ENCODE results near the gene CELSR1.
"Not testable (repeated sequence)": the region's sequence is repeated elsewhere in the genome, so short reads cannot be mapped to it uniquely, and the experiment has no call there.

CELSR1 gene

GRCh38 chr22:46533070-46533833, 4.2 kb downstream of the CELSR1 start:
- DNase-seq (ENCODE audit: low read depth), result no peak

- no peak for DNase-seq (ENCODE audit: low read depth)
These were observed 5.0 kb downstream of the CELSR1 start for GRCh38 chr22:46532416-46532815.

GRCh38 chr22:46531581-46532175, 5.7 kb downstream of the CELSR1 start:
- no peak for DNase-seq (ENCODE audit: low read depth)

DNA sequence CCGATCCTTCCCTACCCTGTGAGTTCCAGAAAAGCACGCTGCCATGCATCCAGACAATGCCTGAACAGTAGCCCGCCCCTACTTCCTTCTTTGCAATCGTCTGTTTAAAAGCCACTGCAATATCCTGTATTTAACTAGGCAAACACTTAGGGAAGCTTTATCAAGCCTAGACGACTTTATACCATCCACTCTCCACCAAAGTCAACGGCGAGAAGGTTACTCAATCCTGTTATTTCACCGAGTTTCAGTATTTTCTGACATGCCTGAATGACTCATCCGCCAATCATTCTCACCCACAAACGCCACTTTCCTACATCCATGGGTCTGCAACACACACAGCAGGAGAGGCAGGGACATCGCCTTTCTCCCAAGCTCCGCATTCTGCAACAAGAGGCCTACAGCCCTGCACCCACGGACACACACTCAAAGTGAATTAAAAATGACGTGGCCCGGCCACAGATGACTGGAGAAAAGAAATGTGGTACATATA, 9.3 kb downstream of the CELSR1 start:
- DNase-seq (ENCODE audit: low read depth), result no peak

DNA sequence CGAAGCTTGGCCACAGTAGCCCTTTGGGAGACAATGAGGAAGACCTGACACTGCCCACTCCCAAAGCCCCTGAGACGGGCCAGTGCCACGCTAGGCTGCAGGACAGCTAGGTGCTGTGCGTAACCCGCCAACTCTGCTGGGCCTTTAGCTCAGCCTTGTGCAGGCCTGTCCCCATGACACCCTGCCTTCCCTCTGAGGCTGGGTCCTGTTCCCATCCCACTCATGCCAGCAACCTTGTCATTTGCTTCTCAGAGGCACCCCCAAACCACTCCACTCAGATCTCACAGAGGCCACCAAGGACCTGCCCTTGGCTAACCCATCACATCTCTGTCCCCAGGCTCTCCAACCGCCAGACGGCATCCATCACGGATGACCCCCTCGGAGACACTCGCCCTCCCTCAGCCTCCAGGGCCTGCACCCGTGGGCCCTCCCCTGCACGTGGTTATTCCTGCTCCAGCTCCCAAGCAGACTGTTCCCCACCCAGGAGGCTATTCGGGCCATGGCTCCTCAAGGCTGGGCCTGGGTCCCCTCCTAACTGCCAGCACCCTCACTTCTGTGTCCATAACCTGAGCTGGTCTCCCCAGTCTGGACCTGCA, 11.1 kb downstream of the CELSR1 start:
- no peak for DNase-seq (ENCODE audit: low read depth)

GRCh38 chr22:46525389-46526243, 11.8 kb downstream of the CELSR1 start:
- no peak for DNase-seq (ENCODE audit: low read depth)

DNA sequence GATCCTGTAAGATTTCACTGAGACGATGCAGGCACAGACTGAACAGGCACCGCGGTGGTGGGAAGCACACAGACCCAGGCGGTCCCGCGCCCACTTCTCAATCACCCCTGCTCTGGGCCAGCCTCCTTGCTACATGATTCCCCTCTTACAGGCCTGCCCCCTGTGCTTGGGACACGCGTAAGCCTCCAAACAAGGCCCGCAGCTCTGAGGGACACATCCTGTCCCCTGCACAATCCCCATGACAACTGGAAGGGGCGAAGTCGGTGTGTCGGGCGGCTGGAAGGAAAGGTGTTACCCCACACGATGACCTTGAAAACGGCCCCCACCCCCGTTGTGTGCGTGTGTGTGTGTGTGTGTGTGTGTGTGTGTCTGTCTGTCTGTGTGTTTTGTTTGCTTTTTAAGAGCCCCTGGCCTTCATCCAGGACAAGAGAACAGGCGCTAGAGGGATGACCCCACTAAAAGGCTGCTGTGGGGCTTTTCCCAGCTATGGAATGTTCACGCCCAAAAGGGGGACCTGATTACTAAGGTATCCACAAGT, 13.1 kb downstream of the CELSR1 start:
- DNase-seq (ENCODE audit: low read depth), result no peak

- DNase-seq (ENCODE audit: low read depth), result no peak
These were observed 14.6 kb downstream of the CELSR1 start for GRCh38 chr22:46522797-46523196.

DNA sequence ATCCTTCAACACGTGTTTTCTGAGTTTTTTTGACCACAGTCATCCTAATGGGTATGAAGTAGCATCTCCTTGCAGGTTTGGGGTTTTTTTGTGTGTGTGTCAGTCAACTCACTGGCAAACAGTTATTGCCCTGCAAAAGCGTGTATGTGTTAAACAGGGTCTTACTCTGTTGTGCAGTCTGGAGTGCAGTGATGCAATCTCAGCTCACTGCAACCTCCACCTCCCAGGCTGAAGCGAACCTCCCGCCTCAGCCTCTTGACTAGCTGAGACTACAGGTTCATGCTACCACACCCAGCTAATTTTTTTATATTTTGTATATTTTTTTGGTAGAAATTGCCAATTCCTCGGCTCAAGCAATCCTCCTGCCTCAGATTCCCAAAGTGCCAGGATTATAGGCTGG, 15.4 kb downstream of the CELSR1 start:
- no peak for DNase-seq (ENCODE audit: low read depth)

DNA sequence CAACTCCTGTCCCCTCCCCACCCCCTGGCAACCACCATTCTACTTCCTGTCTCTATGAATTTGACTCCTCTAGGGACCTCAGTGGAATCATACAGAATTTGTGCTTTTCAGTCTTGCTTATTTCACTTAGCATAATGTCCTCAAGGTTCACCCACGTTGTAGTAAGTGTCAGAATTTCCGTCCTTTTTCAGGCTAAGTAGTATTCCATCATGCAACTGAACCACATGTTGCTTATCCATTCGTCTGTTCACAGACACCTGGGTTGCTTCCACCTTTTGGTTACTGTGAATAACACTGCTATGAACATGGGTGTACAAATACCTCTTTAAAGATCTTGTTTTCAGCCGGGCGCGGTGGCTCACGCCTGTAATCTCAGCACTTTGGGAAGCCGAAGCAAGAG, 16.5 kb downstream of the CELSR1 start:
- DNase-seq (ENCODE audit: low read depth), result no peak

- DNase-seq (ENCODE audit: low read depth), result no peak
These were observed 18.0 kb downstream of the CELSR1 start for GRCh38 chr22:46519377-46519776.

DNA sequence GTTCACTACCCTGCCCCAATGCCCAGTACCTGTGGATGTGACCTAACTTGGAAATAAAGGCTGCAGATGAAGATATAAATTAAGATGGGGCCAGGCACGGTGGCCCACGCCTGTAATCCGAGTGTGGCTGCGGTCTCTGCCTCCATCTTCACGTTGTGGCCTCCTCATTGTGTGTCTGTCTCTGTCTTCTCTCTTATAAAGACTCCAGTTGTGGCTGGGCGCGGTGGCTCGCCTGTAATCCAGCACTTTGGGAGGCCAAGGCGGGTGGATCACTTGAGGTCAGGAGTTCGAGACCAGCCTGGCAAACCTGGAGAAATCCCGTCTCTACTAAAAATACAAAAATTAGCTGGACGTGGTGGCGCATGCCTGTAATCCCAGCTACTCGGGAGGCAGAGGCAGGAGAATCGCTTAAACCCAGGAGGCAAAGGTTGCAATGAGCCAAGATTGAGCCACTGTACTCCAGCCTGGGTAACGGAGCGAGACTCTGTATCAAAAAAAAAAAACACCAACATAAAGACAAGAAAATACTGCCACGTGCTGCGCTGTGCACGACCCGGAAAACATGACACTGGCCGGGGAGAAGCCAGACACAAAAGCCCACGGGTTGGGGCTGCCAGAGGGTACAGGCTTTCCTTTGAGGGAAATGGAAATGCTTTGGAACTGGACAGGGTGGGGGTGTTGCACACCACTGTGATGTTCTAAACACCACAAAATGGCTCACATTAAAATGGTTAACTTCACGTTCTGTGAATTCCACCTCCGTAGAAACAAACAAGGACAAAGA, 18.7 kb downstream of the CELSR1 start:
- no peak for DNase-seq (ENCODE audit: low read depth)

- DNase-seq (ENCODE audit: low read depth), result no peak
These were observed 19.4 kb downstream of the CELSR1 start for GRCh38 chr22:46518038-46518437.

- DNase-seq (ENCODE audit: low read depth), result no peak
These were observed 20.1 kb downstream of the CELSR1 start for GRCh38 chr22:46517255-46517761.

DNA sequence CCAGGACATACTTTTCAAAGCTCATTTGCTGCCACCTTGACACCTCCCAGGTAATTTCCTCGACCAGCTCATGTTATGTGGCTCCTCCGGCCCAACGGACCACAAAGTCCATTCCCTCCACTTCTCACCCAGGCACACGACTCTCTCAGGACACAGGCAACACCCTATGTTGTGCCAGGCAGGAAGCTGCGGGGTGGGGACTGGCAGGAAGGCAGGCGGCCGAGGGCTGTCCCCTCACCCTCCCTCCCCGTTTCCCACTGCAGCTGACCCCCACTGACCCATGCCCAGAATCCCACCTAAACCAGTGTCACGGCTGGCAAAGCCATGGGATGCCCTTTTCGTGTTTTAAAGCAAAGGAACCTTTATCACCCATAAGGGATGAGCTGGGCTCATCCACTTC, 20.8 kb downstream of the CELSR1 start:
- DNase-seq (ENCODE audit: low read depth), result no peak

DNA sequence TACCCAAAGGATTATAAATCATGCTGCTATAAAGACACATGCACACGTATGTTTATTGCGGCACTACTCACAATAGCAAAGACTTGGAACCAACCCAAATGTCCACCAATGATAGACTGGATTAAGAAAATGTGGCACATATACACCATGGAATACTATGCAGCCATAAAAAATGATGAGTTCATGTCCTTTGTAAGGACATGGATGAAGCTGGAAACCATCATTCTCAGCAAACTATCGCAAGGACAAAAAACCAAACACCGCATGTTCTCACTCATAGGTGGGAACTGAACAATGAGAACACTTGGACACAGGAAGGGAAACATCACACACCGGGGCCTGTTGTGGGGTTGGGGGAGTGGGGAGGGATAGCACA, 21.3 kb downstream of the CELSR1 start:
- DNase-seq (ENCODE audit: low read depth), result not testable (repeated sequence)

GRCh38 chr22:46515208-46516111, 22.0 kb downstream of the CELSR1 start:
- no peak for DNase-seq (ENCODE audit: low read depth)

GRCh38 chr22:46514592-46515207, 22.7 kb downstream of the CELSR1 start:
- no peak for DNase-seq (ENCODE audit: low read depth)

- DNase-seq (ENCODE audit: low read depth), result no peak
These were observed 23.4 kb downstream of the CELSR1 start for GRCh38 chr22:46513908-46514550.
